CD4-positive, alpha-beta T cell treated with Interleukin-21 for 1 hour (primary cell): ENCODE results near the gene PRKN.

Source experiments
- DNase-seq: peaks from one replicate; pipeline ENCODE4 v3.0.0-alpha.2; 2020

Gene PRKN

GRCh38 chr6:162092816-162093502, 634.6 kb downstream of the PRKN start:
- no peak for DNase-seq

GRCh38 chr6:162090734-162091133, 636.8 kb downstream of the PRKN start:
- DNase-seq, result no peak

- no peak for DNase-seq
These were observed 639.5 kb downstream of the PRKN start for GRCh38 chr6:162088091-162088490.

GRCh38 chr6:162085561-162085960, 642.0 kb downstream of the PRKN start:
- DNase-seq, result no peak

GRCh38 chr6:162082520-162082919, 645.0 kb downstream of the PRKN start:
- no peak for DNase-seq

GRCh38 chr6:162078667-162079066, 648.9 kb downstream of the PRKN start:
- DNase-seq, result no peak

- DNase-seq, result no peak
These were observed 649.4 kb downstream of the PRKN start for GRCh38 chr6:162078126-162078525.

- no peak for DNase-seq
These were observed 650.8 kb downstream of the PRKN start for GRCh38 chr6:162076816-162077215.

GRCh38 chr6:162074641-162075275, 652.8 kb downstream of the PRKN start:
- DNase-seq, result no peak

- DNase-seq, result no peak
These were observed 656.9 kb downstream of the PRKN start for GRCh38 chr6:162070639-162071038.

- DNase-seq, result no peak
These were observed 657.6 kb downstream of the PRKN start for GRCh38 chr6:162069995-162070394.

GRCh38 chr6:162068340-162068739, 659.2 kb downstream of the PRKN start:
- DNase-seq, result no peak

- DNase-seq, result no peak
These were observed 663.9 kb downstream of the PRKN start for GRCh38 chr6:162063666-162064065.

GRCh38 chr6:162058281-162058875, 669.2 kb downstream of the PRKN start:
- no peak for DNase-seq

GRCh38 chr6:162056745-162057144, 670.8 kb downstream of the PRKN start:
- no peak for DNase-seq

GRCh38 chr6:162056061-162056460, 671.5 kb downstream of the PRKN start:
- DNase-seq, result no peak

- DNase-seq, result no peak
These were observed 672.2 kb downstream of the PRKN start for GRCh38 chr6:162055365-162055764.

- no peak for DNase-seq
These were observed 674.5 kb downstream of the PRKN start for GRCh38 chr6:162053084-162053483.

- DNase-seq, result no peak
These were observed 677.0 kb downstream of the PRKN start for GRCh38 chr6:162050579-162050978.

GRCh38 chr6:162046324-162046723, 681.2 kb downstream of the PRKN start:
- DNase-seq, result no peak

GRCh38 chr6:162032620-162033019, 694.9 kb downstream of the PRKN start:
- no peak for DNase-seq

- DNase-seq, result no peak
These were observed 697.5 kb downstream of the PRKN start for GRCh38 chr6:162029873-162030576.

- DNase-seq, result no peak
These were observed 700.7 kb downstream of the PRKN start for GRCh38 chr6:162026843-162027242.

- DNase-seq, result no peak
These were observed 701.5 kb downstream of the PRKN start for GRCh38 chr6:162026031-162026430.
